BE2C (cell line): ENCODE measurements around the gene NLRP11.

Experiments
- DNase-seq: peaks from one replicate; pipeline ENCODE4 v3.0.0-alpha.2; 2020
- H3K27me3 ChIP-seq: fragments of 250-450 bp; sonication (Bioruptor Pico); 2 replicates; pipeline ENCODE4 v1.5.1; 2020; ENCODE audit warnings: mild to moderate bottlenecking
- H3K36me3 ChIP-seq: fragments of 250-450 bp; sonication (Bioruptor Pico); 2 replicates; pipeline ENCODE4 v1.5.1; 2020; ENCODE audit warnings: mild to moderate bottlenecking
- H3K4me1 ChIP-seq: fragments of 250-450 bp; sonication (Bioruptor Pico); 2 replicates; pipeline ENCODE4 v1.5.1; 2020
- H3K4me3 ChIP-seq: 2 replicates; pipeline ENCODE4 v1.5.1; 2011; ENCODE audit warnings: low read depth, low read length
- H3K9me3 ChIP-seq: fragments of 250-450 bp; sonication (Bioruptor Pico); 2 replicates; pipeline ENCODE4 v1.5.1; 2020
- CTCF ChIP-seq: IDR thresholded peaks from 2 replicates; pipeline ENCODE4 v1.5.1; 2012; ENCODE audit warnings: mild to moderate bottlenecking, low read depth, low read length

NLRP11 gene

GRCh38 chr19:55858401-55858800 is 26.6 kb upstream of the NLRP11 start:
- H3K36me3 ChIP-seq: no peaks in the 10 kb centered on the region
- DNase-seq: no peak
- no peak overlapping the region for H3K4me3 ChIP-seq
- peaks cover 22% of the 10 kb centered on the region for H3K27me3 ChIP-seq
- no peak for TF ChIP-seq CTCF
- no peaks in the 10 kb centered on the region for H3K4me1 ChIP-seq
- H3K9me3 ChIP-seq: no peaks in the 10 kb centered on the region

GRCh38 chr19:55857974-55858373 is 26.2 kb upstream of the NLRP11 start:
- H3K27me3 ChIP-seq: peaks cover 22% of the 10 kb centered on the region

GRCh38 chr19:55857149-55857548 is 25.4 kb upstream of the NLRP11 start:
- H3K4me1 ChIP-seq: no peaks in the 10 kb centered on the region
- no peak overlapping the region for H3K4me3 ChIP-seq
- H3K27me3 ChIP-seq: peaks cover 22% of the 10 kb centered on the region

More at GRCh38 chr19:55857974-55858373, 26.2 kb upstream of the NLRP11 start:
- DNase-seq: no peak
- no peaks in the 10 kb centered on the region for H3K36me3 ChIP-seq
- H3K9me3 ChIP-seq: no peaks in the 10 kb centered on the region
- H3K4me3 ChIP-seq: no peak overlapping the region
- TF ChIP-seq CTCF: no peak
- no peaks in the 10 kb centered on the region for H3K4me1 ChIP-seq

GRCh38 chr19:55855160-55855559 is 23.4 kb upstream of the NLRP11 start:
- Histone ChIP-seq H3K4me3 (no peak overlapping the region), H3K27me3 (peaks cover 22% of the 10 kb centered on the region), H3K36me3 (no peaks in the 10 kb centered on the region), H3K4me1 (no peaks in the 10 kb centered on the region), H3K9me3 (no peaks in the 10 kb centered on the region)
- TF ChIP-seq CTCF: no peak
- no peak for DNase-seq

More at GRCh38 chr19:55857149-55857548, 25.4 kb upstream of the NLRP11 start:
- no peak for TF ChIP-seq CTCF
- Histone ChIP-seq H3K9me3 (no peaks in the 10 kb centered on the region), H3K36me3 (no peaks in the 10 kb centered on the region)
- no peak for DNase-seq

GRCh38 chr19:55838906-55839305 is 7.1 kb upstream of the NLRP11 start:
- no peaks in the 10 kb centered on the region for H3K4me1 ChIP-seq
- no peaks in the 10 kb centered on the region for H3K9me3 ChIP-seq
- no peaks in the 10 kb centered on the region for H3K27me3 ChIP-seq
- no peaks in the 10 kb centered on the region for H3K36me3 ChIP-seq
- TF ChIP-seq CTCF: no peak
- no peak for DNase-seq
- H3K4me3 ChIP-seq: no peak overlapping the region

GRCh38 chr19:55838251-55838650 is 6.5 kb upstream of the NLRP11 start:
- no peaks in the 10 kb centered on the region for H3K4me1 ChIP-seq
- TF ChIP-seq CTCF: no peak
- peaks cover 1% of the 10 kb centered on the region; the same call in 1 of the 2 replicates for H3K27me3 ChIP-seq
- H3K4me3 ChIP-seq: no peak overlapping the region
- no peaks in the 10 kb centered on the region for H3K36me3 ChIP-seq
- DNase-seq: no peak
- H3K9me3 ChIP-seq: no peaks in the 10 kb centered on the region
